ENCODE data around the gene WWOX.

DNA sequence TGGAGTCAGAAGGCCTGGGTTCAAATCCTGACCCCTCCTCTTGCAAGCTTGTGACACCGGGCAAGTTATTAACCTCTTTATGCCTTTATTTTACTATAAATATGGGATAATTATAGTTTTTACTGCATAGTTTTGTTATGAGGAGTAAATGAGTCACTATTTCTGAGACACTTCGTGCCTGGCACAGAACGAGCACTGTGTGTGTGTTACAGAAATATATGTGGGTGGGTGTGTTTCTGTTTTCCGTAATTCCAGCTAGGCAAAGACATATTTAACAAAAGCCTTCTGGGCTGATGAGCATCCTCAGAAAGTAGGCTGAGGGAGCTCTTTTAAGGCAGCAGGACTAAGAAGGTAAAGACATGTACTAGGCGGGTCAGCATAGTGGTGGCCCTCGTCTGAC, 1083.2 kb downstream of the WWOX start:
- TF ChIP-seq, protein P1, sequence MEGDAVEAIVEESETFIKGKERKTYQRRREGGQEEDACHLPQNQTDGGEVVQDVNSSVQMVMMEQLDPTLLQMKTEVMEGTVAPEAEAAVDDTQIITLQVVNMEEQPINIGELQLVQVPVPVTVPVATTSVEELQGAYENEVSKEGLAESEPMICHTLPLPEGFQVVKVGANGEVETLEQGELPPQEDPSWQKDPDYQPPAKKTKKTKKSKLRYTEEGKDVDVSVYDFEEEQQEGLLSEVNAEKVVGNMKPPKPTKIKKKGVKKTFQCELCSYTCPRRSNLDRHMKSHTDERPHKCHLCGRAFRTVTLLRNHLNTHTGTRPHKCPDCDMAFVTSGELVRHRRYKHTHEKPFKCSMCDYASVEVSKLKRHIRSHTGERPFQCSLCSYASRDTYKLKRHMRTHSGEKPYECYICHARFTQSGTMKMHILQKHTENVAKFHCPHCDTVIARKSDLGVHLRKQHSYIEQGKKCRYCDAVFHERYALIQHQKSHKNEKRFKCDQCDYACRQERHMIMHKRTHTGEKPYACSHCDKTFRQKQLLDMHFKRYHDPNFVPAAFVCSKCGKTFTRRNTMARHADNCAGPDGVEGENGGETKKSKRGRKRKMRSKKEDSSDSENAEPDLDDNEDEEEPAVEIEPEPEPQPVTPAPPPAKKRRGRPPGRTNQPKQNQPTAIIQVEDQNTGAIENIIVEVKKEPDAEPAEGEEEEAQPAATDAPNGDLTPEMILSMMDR (IDR thresholded peaks at IDR 0.05), result no peak
- TF ChIP-seq EZH2 (IDR thresholded peaks at IDR 0.05; ENCODE audit: borderline replicate concordance, insufficient read depth, low read depth, low read length, poor library complexity, severe bottlenecking), result no peak
